AG04450 (cell line): Measurements from ENCODE around the gene TCOF1. TPM values are rescaled to one million over a fixed set of nuclear protein-coding genes. Genes with fewer than 3 reads are reported as not detected.

Experiments used
- CTCF ChIA-PET: fragments of 300-600, 350-600 bp; formaldehyde crosslinking; extraction: SDS; loops from one replicate; lab custom pipeline; 2022; ENCODE audit warnings: antibody characterized with exemption, inconsistent platforms; lab: Charles Lee
- POLR2A ChIA-PET: fragments of 350-600 bp; formaldehyde crosslinking; extraction: SDS; loops from one replicate; lab custom pipeline; 2021; ENCODE audit warnings: antibody characterized with exemption, inconsistent platforms; lab: Yijun Ruan, JAX
- DNase-seq: peaks from one replicate; pipeline ENCODE4 v3.0.0-alpha.2; 2011; ENCODE audit warnings: low read depth, low spot score
- H3K27ac ChIP-seq: one replicate; pipeline ENCODE4 v1.5.1; 2012; ENCODE audit warnings: low read depth, low read length, control low read depth
- H3K27me3 ChIP-seq: one replicate; pipeline ENCODE4 v1.6.0; 2012; ENCODE audit warnings: low read length; ENCODE audit not compliant: control insufficient read depth, insufficient read depth
- H3K4me3 ChIP-seq: 2 replicates; pipeline ENCODE4 v1.5.1; 2011; ENCODE audit warnings: mild to moderate bottlenecking, low read depth, low read length, control low read depth
- H3K9me3 ChIP-seq: 2 replicates; pipeline ENCODE4 v1.5.1; 2012; ENCODE audit warnings: low read length; ENCODE audit not compliant: control insufficient read depth, insufficient read depth
- CTCF ChIP-seq: IDR thresholded peaks from 2 replicates; pipeline ENCODE4 v1.5.1; 2011; ENCODE audit warnings: low read depth, low read length, control low read depth, inconsistent platforms
- polyA plus RNA-seq: library from polyadenylated mRNA; depleted of rRNA; stranded (reverse); fragments of >200 nt; gene quantifications from 2 replicates; pipeline ENCODE4 v1.2.3, GENCODE V29; 2011

TCOF1 gene
- polyA plus RNA-seq, 1 experiment: 6.5 TPM

GRCh38 chr5:150347003-150347402 lies 10.5 kb upstream of the TCOF1 start:
- POLR2A ChIA-PET: no interaction called here
- CTCF ChIA-PET: no interaction called here
- H3K4me3 ChIP-seq: no peak overlapping the region
- DNase-seq: no peak
- no peaks in the 10 kb centered on the region for H3K27me3 ChIP-seq
- no peaks in the 10 kb centered on the region for H3K9me3 ChIP-seq
- TF ChIP-seq CTCF: no peak
- no peak overlapping the region for H3K27ac ChIP-seq

- H3K27me3 ChIP-seq: no peaks in the 10 kb centered on the region
- H3K4me3 ChIP-seq: no peak overlapping the region
- CTCF ChIA-PET: interaction anchor here (0.6 kb wide), 1 partner anchor 9 kb away, joined by 3 read pairs; no protein-coding TSS in a partner anchor
- H3K27ac ChIP-seq: no peak overlapping the region
- POLR2A ChIA-PET: no interaction called here
- H3K9me3 ChIP-seq: no peaks in the 10 kb centered on the region
- DNase-seq: no peak
- no peak for TF ChIP-seq CTCF
Observed at GRCh38 chr5:150347451-150347850, 10.0 kb upstream of the TCOF1 start.

GRCh38 chr5:150349681-150350275 lies 7.7 kb upstream of the TCOF1 start:
- CTCF ChIA-PET: interaction anchor here (1.3 to 4.6 kb wide), 11 partner anchors 10 to 187 kb away, joined by 3 to 43 read pairs (median 10); partner anchors contain the start of gene ARSI
- Histone ChIP-seq H3K4me3 (no peak overlapping the region), H3K9me3 (no peaks in the 10 kb centered on the region), H3K27ac (no peak overlapping the region), H3K27me3 (no peaks in the 10 kb centered on the region)
- DNase-seq: no peak
- POLR2A ChIA-PET: interaction anchor here (0.5 to 1.2 kb wide), 3 partner anchors 47 to 191 kb away, joined by 3 to 6 read pairs (median 3); partner anchors contain the start of gene ARSI
- no peak for TF ChIP-seq CTCF

- peak; percentile 68 for TF ChIP-seq CTCF
- ChIA-PET CTCF (interaction anchor here (0.5 to 4.6 kb wide), 31 partner anchors 9 to 296 kb away, joined by 3 to 43 read pairs (median 5); partner anchors contain the start of gene ARSI), POLR2A (interaction anchor here (0.5 to 0.9 kb wide), 2 partner anchors 48 to 191 kb away, joined by 3 to 6 read pairs; partner anchors contain the start of gene ARSI)
- Histone ChIP-seq H3K27ac (no peak overlapping the region), H3K4me3 (no peak overlapping the region), H3K9me3 (no peaks in the 10 kb centered on the region), H3K27me3 (no peaks in the 10 kb centered on the region)
- DNase-seq: peak; percentile 43
Observed at GRCh38 chr5:150350524-150351344, 6.8 kb upstream of the TCOF1 start.
